Skin of body (tissue), 3 donors: Measurements from ENCODE around the gene OR2L8. TPM values are rescaled to one million over a fixed set of nuclear protein-coding genes. Genes with fewer than 3 reads are reported as not detected.

Experiments
- DNase-seq: peaks from one replicate; lab custom pipeline; 2025; lab: John Stamatoyannopoulos, UW
- small RNA-seq: library from RNA; depleted of rRNA; stranded (forward); fragments of <200 nt; gene quantifications from one replicate; pipeline ENCODE3, GENCODE V24; 2014; ENCODE audit warnings: low replicate concordance
- total RNA-seq: library from RNA; depleted of rRNA; stranded (reverse); fragments of >200 nt; gene quantifications from one replicate; pipeline ENCODE4 v1.2.3, GENCODE V29; 2014

The OR2L8 gene
- total RNA-seq, 1 donor from 2014 or later: not detected

GRCh38 chr1:247992986-247993385 lies 44.3 kb downstream of the OR2L8 start:
- DNase-seq: no peak

- DNase-seq: no peak
These were observed 50.2 kb downstream of the OR2L8 start for GRCh38 chr1:247998811-247999210.

Small RNA genes lying within 50 kb of the gene (small RNA-seq; reads per million reads assigned to genes)
- gene RF00019: not detected

Other genes with a start within 250 kb of the OR2L8 start
- not detected for gene OR6F1, start 232.2 kb upstream of the OR2L8 start, total RNA-seq
- not detected for gene OR14K1, start 210.2 kb upstream of the OR2L8 start, total RNA-seq
- not detected for gene OR14A2, start 200.7 kb upstream of the OR2L8 start, total RNA-seq
- not detected for gene OR1C1, start 188.3 kb upstream of the OR2L8 start, total RNA-seq
- not detected for gene OR14A16, start 124.7 kb upstream of the OR2L8 start, total RNA-seq
- not detected for gene OR11L1, start 107.0 kb upstream of the OR2L8 start, total RNA-seq
- gene TRIM58, start 91.7 kb upstream of the OR2L8 start, total RNA-seq: 7.7 TPM
- gene OR2W3, start 53.3 kb upstream of the OR2L8 start, total RNA-seq: 1.8 TPM
- not detected for gene OR2T8, start 28.6 kb upstream of the OR2L8 start, total RNA-seq
- gene OR2AJ1, start 24.0 kb upstream of the OR2L8 start, total RNA-seq: not detected
- gene OR2AK2, start 16.4 kb downstream of the OR2L8 start, total RNA-seq: not detected
- not detected for gene OR2L5, start 64.8 kb downstream of the OR2L8 start, total RNA-seq
- gene OR2L2, start 81.2 kb downstream of the OR2L8 start, total RNA-seq: not detected
- not detected for gene OR2L3, start 98.0 kb downstream of the OR2L8 start, total RNA-seq
- not detected for gene OR2L13, start 146.3 kb downstream of the OR2L8 start, total RNA-seq
- gene OR2M5, start 196.3 kb downstream of the OR2L8 start, total RNA-seq: not detected
- gene OR2M2, start 226.0 kb downstream of the OR2L8 start, total RNA-seq: not detected
- gene OR2M3, start 248.4 kb downstream of the OR2L8 start, total RNA-seq: not detected